Measurements from ENCODE around the gene RWDD1. TPM values are rescaled to one million over a fixed set of nuclear protein-coding genes. Genes with fewer than 3 reads are reported as not detected.

Gene RWDD1
- total RNA-seq, 2 experiments from 2014 or later, result 33.4 to 38.2 TPM

DNA sequence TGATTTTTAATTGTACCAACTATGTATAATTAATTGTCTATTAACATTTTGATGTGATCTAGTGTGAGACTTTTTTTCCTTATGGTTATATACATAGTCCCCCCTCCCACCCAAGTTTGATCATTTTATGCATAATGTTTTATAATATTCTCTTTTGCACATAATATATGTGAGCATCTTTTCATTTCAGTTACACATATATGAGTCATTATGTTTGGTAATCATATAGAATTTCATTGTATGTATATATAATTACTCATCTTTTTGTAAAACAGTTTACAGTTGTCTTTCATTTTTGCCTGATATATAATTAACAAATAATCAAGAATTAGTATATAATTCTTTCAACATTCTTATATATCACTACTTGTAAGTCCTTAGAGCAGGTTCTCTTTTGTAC is 15.0 kb downstream of the RWDD1 start:
- Histone ChIP-seq H2AFZ (ENCODE audit: low read length) (no peak overlapping the region), H3K36me3 (ENCODE audit: insufficient read depth, low read length) (peaks cover 82% of the 10 kb centered on the region), H3K4me1 (ENCODE audit: insufficient read depth, low read length, poor library complexity, severe bottlenecking) (no peaks in the 10 kb centered on the region), H3K79me2 (ENCODE audit: insufficient read depth, low read depth, low read length) (0 out of 2 replicates have a peak, but pooled peaks cover 5% of the 10 kb centered on the region), H3K9me3 (ENCODE audit: low read length) (no peaks in the 10 kb centered on the region; the same call in 1 of the 2 replicates), H3K4me3 (ENCODE audit: low read depth, low read length, poor library complexity, severe bottlenecking) (no peak overlapping the region), H4K20me1 (ENCODE audit: insufficient read depth, low read length) (no peaks in the 10 kb centered on the region), H3K27ac (ENCODE audit: low read depth, low read length, poor library complexity, severe bottlenecking) (no peak overlapping the region), H3K4me2 (ENCODE audit: low read length) (no peak overlapping the region), H3K9me2 (ENCODE audit: insufficient read depth, low read length) (no peaks in the 10 kb centered on the region)
- ChIA-PET POLR2A (no interaction called here), CTCF (ENCODE audit: unreplicated experiment) (no interaction called here)
- BruUV-seq (replicated peaks), result no TSS peak
- intact Hi-C loops (cut with micrococcal nuclease; ENCODE audit: unreplicated experiment), result no loop called here
- DNase-seq (ENCODE audit: low spot score), result no peak
- TF ChIP-seq, protein P1, sequence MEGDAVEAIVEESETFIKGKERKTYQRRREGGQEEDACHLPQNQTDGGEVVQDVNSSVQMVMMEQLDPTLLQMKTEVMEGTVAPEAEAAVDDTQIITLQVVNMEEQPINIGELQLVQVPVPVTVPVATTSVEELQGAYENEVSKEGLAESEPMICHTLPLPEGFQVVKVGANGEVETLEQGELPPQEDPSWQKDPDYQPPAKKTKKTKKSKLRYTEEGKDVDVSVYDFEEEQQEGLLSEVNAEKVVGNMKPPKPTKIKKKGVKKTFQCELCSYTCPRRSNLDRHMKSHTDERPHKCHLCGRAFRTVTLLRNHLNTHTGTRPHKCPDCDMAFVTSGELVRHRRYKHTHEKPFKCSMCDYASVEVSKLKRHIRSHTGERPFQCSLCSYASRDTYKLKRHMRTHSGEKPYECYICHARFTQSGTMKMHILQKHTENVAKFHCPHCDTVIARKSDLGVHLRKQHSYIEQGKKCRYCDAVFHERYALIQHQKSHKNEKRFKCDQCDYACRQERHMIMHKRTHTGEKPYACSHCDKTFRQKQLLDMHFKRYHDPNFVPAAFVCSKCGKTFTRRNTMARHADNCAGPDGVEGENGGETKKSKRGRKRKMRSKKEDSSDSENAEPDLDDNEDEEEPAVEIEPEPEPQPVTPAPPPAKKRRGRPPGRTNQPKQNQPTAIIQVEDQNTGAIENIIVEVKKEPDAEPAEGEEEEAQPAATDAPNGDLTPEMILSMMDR (conservative IDR thresholded peaks at IDR 0.05; ENCODE audit: low read length), result no peak
- TF ChIP-seq EZH2phosphoT487 (IDR thresholded peaks at IDR 0.05; ENCODE audit: borderline replicate concordance, low read depth, low read length), result no peak

DNA sequence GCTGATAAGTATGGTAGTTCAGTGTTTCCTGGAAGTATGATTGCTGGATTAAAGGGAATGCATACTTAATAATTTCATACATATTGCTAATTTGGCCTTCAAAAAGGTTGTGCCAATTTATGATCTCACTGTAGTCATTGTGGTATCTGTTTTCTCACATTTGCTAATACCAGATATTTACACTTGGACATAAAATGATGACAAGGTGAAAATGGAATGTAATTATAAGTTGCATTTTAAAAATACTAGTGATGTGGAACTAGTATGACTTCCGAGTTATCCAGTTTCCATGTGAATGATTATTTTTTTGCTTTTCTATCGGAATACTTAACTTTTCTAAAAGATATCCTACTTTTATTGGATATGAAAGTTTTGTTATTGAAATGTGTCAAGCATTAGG is 15.4 kb downstream of the RWDD1 start:
- H3K4me1 ChIP-seq (ENCODE audit: insufficient read depth, low read length, poor library complexity, severe bottlenecking), result no peaks in the 10 kb centered on the region
- no peak overlapping the region for H3K4me2 ChIP-seq (ENCODE audit: low read length)
- BruUV-seq (replicated peaks), result no TSS peak
- TF ChIP-seq, protein P1 (conservative IDR thresholded peaks at IDR 0.05; ENCODE audit: low read length), result no peak
- TF ChIP-seq EZH2phosphoT487 (IDR thresholded peaks at IDR 0.05; ENCODE audit: borderline replicate concordance, low read depth, low read length), result no peak
- H3K4me3 ChIP-seq (ENCODE audit: low read depth, low read length, poor library complexity, severe bottlenecking), result no peak overlapping the region
- ChIA-PET CTCF (ENCODE audit: unreplicated experiment) (no interaction called here), POLR2A (interaction anchor here (1.3 kb wide), 1 partner anchor 9 kb away, joined by 8 read pairs; no protein-coding TSS in a partner anchor)
- no peaks in the 10 kb centered on the region; the same call in 1 of the 2 replicates for H3K9me3 ChIP-seq (ENCODE audit: low read length)
- intact Hi-C loops (cut with micrococcal nuclease; ENCODE audit: unreplicated experiment), result no loop called here
- H3K9me2 ChIP-seq (ENCODE audit: insufficient read depth, low read length), result no peaks in the 10 kb centered on the region
- H3K79me2 ChIP-seq (ENCODE audit: insufficient read depth, low read depth, low read length), result 0 out of 2 replicates have a peak, but pooled peaks cover 3% of the 10 kb centered on the region
- H4K20me1 ChIP-seq (ENCODE audit: insufficient read depth, low read length), result no peaks in the 10 kb centered on the region
- no peak for DNase-seq (ENCODE audit: low spot score)
- no peak overlapping the region for H2AFZ ChIP-seq (ENCODE audit: low read length)
- peaks cover 82% of the 10 kb centered on the region for H3K36me3 ChIP-seq (ENCODE audit: insufficient read depth, low read length)
- no peak overlapping the region for H3K27ac ChIP-seq (ENCODE audit: low read depth, low read length, poor library complexity, severe bottlenecking)

DNA sequence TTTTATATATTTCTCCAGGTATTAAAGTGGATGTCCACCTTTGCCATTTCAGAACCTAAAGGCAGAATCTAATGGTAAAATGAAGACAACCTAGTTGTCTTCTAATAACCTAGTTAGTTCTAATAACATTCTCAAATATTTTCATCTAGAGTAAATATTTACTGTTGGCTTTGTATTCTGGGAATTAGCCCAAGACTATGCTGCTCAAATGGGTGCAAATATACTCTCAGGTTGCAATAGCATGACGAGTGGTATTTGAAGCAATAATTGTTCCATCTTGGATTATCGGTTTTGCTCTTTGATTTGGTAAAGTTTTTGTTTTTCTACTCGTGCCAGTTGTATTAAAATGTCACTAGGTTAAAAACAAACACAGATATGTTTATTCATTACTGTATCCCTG is 23.9 kb downstream of the RWDD1 start:
- intact Hi-C loops (cut with micrococcal nuclease; ENCODE audit: unreplicated experiment), result no loop called here
- Histone ChIP-seq H3K9me3 (ENCODE audit: low read length) (no peaks in the 10 kb centered on the region; the same call in 1 of the 2 replicates), H3K4me2 (ENCODE audit: low read length) (no peak overlapping the region), H3K79me2 (ENCODE audit: insufficient read depth, low read depth, low read length) (no peaks in the 10 kb centered on the region), H3K4me3 (ENCODE audit: low read depth, low read length, poor library complexity, severe bottlenecking) (no peak overlapping the region), H3K4me1 (ENCODE audit: insufficient read depth, low read length, poor library complexity, severe bottlenecking) (no peaks in the 10 kb centered on the region), H3K9me2 (ENCODE audit: insufficient read depth, low read length) (no peaks in the 10 kb centered on the region), H2AFZ (ENCODE audit: low read length) (no peak overlapping the region), H4K20me1 (ENCODE audit: insufficient read depth, low read length) (no peaks in the 10 kb centered on the region), H3K27ac (ENCODE audit: low read depth, low read length, poor library complexity, severe bottlenecking) (no peak overlapping the region), H3K36me3 (ENCODE audit: insufficient read depth, low read length) (peaks cover 59% of the 10 kb centered on the region)
- DNase-seq (ENCODE audit: low spot score), result no peak
- ChIA-PET POLR2A (interaction anchor here (0.7 kb wide), 1 partner anchor 24 kb away, joined by 3 read pairs; no protein-coding TSS in a partner anchor), CTCF (ENCODE audit: unreplicated experiment) (no interaction called here)
- no peak for TF ChIP-seq EZH2phosphoT487 (IDR thresholded peaks at IDR 0.05; ENCODE audit: borderline replicate concordance, low read depth, low read length)
- TF ChIP-seq, protein P1 (conservative IDR thresholded peaks at IDR 0.05; ENCODE audit: low read length), result no peak
- no TSS peak for BruUV-seq (replicated peaks)

Measured in OCI-LY7 (cell line).